NCI-H524 (cell line): Measurements from ENCODE around the gene NSUN6.

Experiments used
- DNase-seq, 2 experiments: peaks; one replicate each; lab custom pipeline; 2025; lab: John Stamatoyannopoulos, UW

Gene NSUN6

DNA sequence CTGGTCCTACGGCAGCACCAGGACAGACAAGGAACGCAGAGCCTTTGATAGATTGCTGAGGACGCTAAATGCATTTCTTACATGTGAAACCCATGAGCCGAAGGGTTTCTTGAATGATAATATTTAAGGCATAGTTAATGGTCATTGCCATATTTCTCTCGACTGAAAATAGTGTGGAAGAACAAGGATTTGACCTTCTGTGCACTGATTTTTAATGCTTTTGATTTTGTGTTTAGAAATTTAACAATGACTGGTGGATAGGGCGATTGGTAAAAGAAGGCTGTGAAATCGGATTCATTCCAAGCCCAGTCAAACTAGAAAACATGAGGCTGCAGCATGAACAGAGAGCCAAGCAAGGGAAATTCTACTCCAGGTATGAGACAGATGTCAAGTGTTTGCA lies 150.8 kb downstream of the NSUN6 start:
- no peak for DNase-seq

DNA sequence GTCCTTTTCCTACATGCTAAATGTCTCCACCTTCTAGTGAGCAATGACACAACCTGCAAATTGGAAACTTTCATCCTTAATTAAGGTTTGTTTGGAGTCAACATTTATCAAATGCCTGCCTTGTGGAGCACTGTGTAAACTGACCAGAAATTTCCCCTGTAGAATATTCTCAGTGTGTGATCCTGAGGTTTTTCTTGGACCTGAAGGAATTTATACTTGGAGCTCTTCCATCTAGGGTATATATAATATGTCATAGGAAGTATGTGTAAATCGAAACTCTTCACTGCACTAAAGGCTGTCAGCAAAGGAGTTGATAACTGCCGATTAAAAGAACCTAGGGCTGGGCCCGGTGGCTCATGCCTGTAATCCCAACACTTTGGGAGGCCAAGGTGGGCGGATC lies 152.4 kb downstream of the NSUN6 start:
- DNase-seq = no peak

DNA sequence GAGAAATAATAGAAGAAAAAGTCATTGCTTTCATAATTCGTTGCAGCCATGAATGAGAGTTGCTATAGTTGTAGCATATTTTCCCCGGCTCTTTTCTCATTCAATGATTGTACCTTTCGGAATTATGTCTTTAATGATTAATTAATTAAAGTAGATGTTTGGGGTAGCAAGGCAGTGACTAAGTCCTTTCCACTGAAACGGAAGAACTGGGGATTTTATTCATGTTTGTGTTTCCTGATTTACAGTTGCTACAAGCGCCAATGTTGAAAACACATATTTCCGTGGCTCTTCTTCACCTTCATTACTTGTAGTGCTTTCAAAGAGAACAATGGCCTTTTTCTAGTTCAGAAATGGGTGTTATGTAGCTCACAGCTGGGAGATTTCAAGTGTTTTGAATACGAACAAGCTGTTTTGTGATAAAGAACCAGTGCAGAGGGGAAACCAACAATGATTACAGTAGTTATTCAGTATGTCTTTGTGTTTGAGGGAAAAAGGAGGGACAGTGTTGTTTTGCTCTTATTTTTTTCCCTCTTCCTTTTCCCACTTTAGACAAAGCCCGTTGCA lies 153.5 kb downstream of the NSUN6 start:
- no peak for DNase-seq
